HepG2 (cell line): ENCODE data around the gene ADD2. TPM values are rescaled to one million over a fixed set of nuclear protein-coding genes. Genes with fewer than 3 reads are reported as not detected.

Source experiments
- ATAC-seq: fragments of 200-7000 bp; cut with Tn5 transposase; 3 replicates; pipeline ENCODE4 v1.9.1; 2020; ENCODE audit warnings: mild to moderate bottlenecking, moderate library complexity
- BruUV-seq: library from RNA; stranded (reverse); fragments of 400-500 nt; replicated peaks from 2 replicates; lab custom pipeline; 2021; lab: Mats Ljungman, UMichigan
- CTCF ChIA-PET: fragments of 300-600 bp; formaldehyde crosslinking; extraction: SDS; loops from one replicate; lab custom pipeline; 2021; ENCODE audit warnings: low total read pairs, inconsistent platforms, low intra/inter-chr PET ratio; lab: Yijun Ruan, JAX
- POLR2A ChIA-PET: fragments of 350-600 bp; sonication (Branson Sonifier 250); formaldehyde crosslinking; loops from one replicate; lab custom pipeline; 2020; ENCODE audit warnings: antibody characterized with exemption, inconsistent platforms; lab: Yijun Ruan, JAX
- DNase-seq: peaks from one replicate; pipeline ENCODE4 v3.0.0-alpha.2; 2015; ENCODE audit warnings: low spot score
- FAIRE-seq: peaks from 3 replicates; lab custom pipeline; 2011; peaks lifted over from hg19 to GRCh38; lab: Jason Lieb, UNC
- H2AFZ ChIP-seq: one replicate; pipeline ENCODE4 v1.6.1; 2011; ENCODE audit warnings: low read length, inconsistent platforms
- H3K27ac ChIP-seq: fragments of 300-600 bp; 3 replicates; pipeline ENCODE4 v1.8.0; 2011; ENCODE audit warnings: mixed run types, mild to moderate bottlenecking, mixed read lengths, low read length, inconsistent platforms; ENCODE audit not compliant: insufficient read depth; ENCODE audit errors: extremely low read length
- H3K27me3 ChIP-seq, 2 experiments: fragments of 200-600 bp in 1 of 2; 2 replicates in 1 of 2; 3 replicates in 1 of 2; pipeline versions ENCODE4 v1.6.0 to v1.8.0; 2011; ENCODE audit warnings: low read length in 2 of 2, mild to moderate bottlenecking in 2 of 2, moderate library complexity in 2 of 2, inconsistent platforms in 1 of 2; ENCODE audit not compliant: insufficient read depth in 2 of 2, control insufficient read depth in 1 of 2
- H3K36me3 ChIP-seq, 2 experiments: fragments of 200-600 bp in 1 of 2; replicated peaks in 1 of 2; 2 replicates in 1 of 2; 3 replicates in 1 of 2; pipeline versions ENCODE4 v1.5.1 to v1.8.0; 2011; ENCODE audit warnings: low read length in 2 of 2, inconsistent platforms in 1 of 2; ENCODE audit not compliant: insufficient read depth in 2 of 2, control insufficient read depth in 1 of 2
- H3K4me1 ChIP-seq: 2 replicates; pipeline ENCODE4 v1.5.1; 2012; ENCODE audit warnings: low read length, inconsistent platforms; ENCODE audit not compliant: insufficient read depth
- H3K4me2 ChIP-seq: 2 replicates; pipeline ENCODE4 v1.6.0; 2011; ENCODE audit warnings: low read depth, low read length, inconsistent platforms
- H3K4me3 ChIP-seq, 3 experiments: fragments of 200-600 bp in 1 of 3; sonication (generic), shearing (Covaris generic) in 1 of 3; replicated peaks in 1 of 3; 2 replicates each; pipeline ENCODE4 v1.5.1; 2011 to 2016; ENCODE audit warnings: low read length in 3 of 3, inconsistent platforms in 2 of 3, low read depth in 2 of 3, mild to moderate bottlenecking in 2 of 3, control low read depth in 1 of 3, mixed read lengths in 1 of 3; ENCODE audit not compliant: insufficient read depth in 1 of 3
- H3K79me2 ChIP-seq: one replicate; pipeline ENCODE4 v1.6.1; 2011; ENCODE audit warnings: low read length, inconsistent platforms; ENCODE audit not compliant: insufficient read depth
- H3K9ac ChIP-seq: 2 replicates; pipeline ENCODE4 v1.6.0; 2011; ENCODE audit warnings: mild to moderate bottlenecking, low read depth, low read length, inconsistent platforms; ENCODE audit not compliant: insufficient read depth
- H3K9me3 ChIP-seq: 2 replicates; pipeline ENCODE4 v1.5.1; 2012; ENCODE audit warnings: mild to moderate bottlenecking, low read length
- H4K20me1 ChIP-seq: 2 replicates; pipeline ENCODE4 v1.6.0; 2011; ENCODE audit warnings: inconsistent platforms, mild to moderate bottlenecking, low read length, moderate library complexity; ENCODE audit not compliant: insufficient read depth
- ARHGAP35 ChIP-seq: sonication (generic); formaldehyde crosslinking; IDR thresholded peaks from 2 replicates; pipeline ENCODE4 v1.9.0; 2022; ENCODE audit warnings: mild to moderate bottlenecking, inconsistent platforms, moderate library complexity, missing genetic modification reagents, borderline replicate concordance
- CENPBD1 ChIP-seq: sonication (generic); formaldehyde crosslinking; IDR thresholded peaks from 2 replicates; pipeline ENCODE4 v1.8.0; 2022; ENCODE audit warnings: missing genetic modification reagents, low read depth, mild to moderate bottlenecking, borderline replicate concordance
- NCOR1 ChIP-seq: fragments of 200-600 bp; sonication (generic); IDR thresholded peaks from 2 replicates; pipeline ENCODE4 v1.7.0; 2017; ENCODE audit warnings: antibody characterized with exemption, low read length, borderline replicate concordance
- TBX3 ChIP-seq: fragments of 450-650 bp; IDR thresholded peaks from 2 replicates; pipeline ENCODE4 v1.6.1; 2017; ENCODE audit warnings: antibody characterized with exemption, mild to moderate bottlenecking, inconsistent platforms, borderline replicate concordance
- ZC3H4 ChIP-seq: sonication (generic); formaldehyde crosslinking; IDR thresholded peaks from 2 replicates; pipeline ENCODE4 v1.4.0; 2020; ENCODE audit warnings: missing genetic modification reagents, borderline replicate concordance
- ZNF281 ChIP-seq: sonication (generic); formaldehyde crosslinking; IDR thresholded peaks from 2 replicates; pipeline ENCODE4 v1.4.0; 2020; ENCODE audit warnings: missing genetic modification reagents, borderline replicate concordance
- ZNF282 ChIP-seq: fragments of 450-650 bp; IDR thresholded peaks from 2 replicates; pipeline ENCODE4 v1.6.1; 2018; ENCODE audit not compliant: partially characterized antibody
- ZNF30 ChIP-seq: sonication (generic); formaldehyde crosslinking; IDR thresholded peaks from 2 replicates; pipeline ENCODE4 v1.5.0; 2020; ENCODE audit warnings: mild to moderate bottlenecking, missing genetic modification reagents
- ZNF451 ChIP-seq: sonication (generic); formaldehyde crosslinking; IDR thresholded peaks from 2 replicates; pipeline ENCODE4 v1.5.0; 2020; ENCODE audit warnings: mild to moderate bottlenecking, missing genetic modification reagents
- ZSCAN21 ChIP-seq: sonication (generic); formaldehyde crosslinking; IDR thresholded peaks from 2 replicates; pipeline ENCODE4 v1.8.0; 2022; ENCODE audit warnings: mild to moderate bottlenecking, missing genetic modification reagents, moderate library complexity, borderline replicate concordance
- WGBS: methylation state at CpG from one replicate; pipeline ENCODE4 v1.1.6; 2017; ENCODE audit warnings: low lambda C conversion rate; 5-methylcytosine and 5-hydroxymethylcytosine counted together
- in situ Hi-C: cut with HindIII; loops from 2 replicates; pipeline ENCODE4 v1.10.0; 2017; ENCODE audit warnings: low pct_unique_long_range_greater_than_20kb; ENCODE audit not compliant: extremely low pct_ligation_motif_present
- intact Hi-C: fragments of 100-400 bp; cut with micrococcal nuclease; formaldehyde crosslinking; loops from one replicate; pipeline ENCODE4 v1.10.0; 2022; ENCODE audit not compliant: unreplicated experiment
- polyA plus RNA-seq, 8 experiments: library from polyadenylated mRNA; depleted of rRNA in 3 of 8; stranded (reverse) in 7 of 8; unstranded in 1 of 8; fragments of >200 nt; fragmentation: Illumina TruSeq in 4 of 8; extraction: Trizol in 4 of 8; gene quantifications; 2 replicates each; pipeline versions ENCODE4 v1.2.1 to v1.2.3, GENCODE V29; 2011 to 2016; ENCODE audit warnings: low read depth in 4 of 8, missing spikeins in 1 of 8, mixed read lengths in 1 of 8; ENCODE audit not compliant: insufficient read depth in 1 of 8
- total RNA-seq, 5 experiments: library from RNA; depleted of rRNA; stranded (reverse); fragments of >200 nt; fragmentation: Illumina TruSeq; extraction: Trizol; gene quantifications; 2 replicates each; pipeline ENCODE4 v1.2.3, GENCODE V29; 2016; ENCODE audit warnings: low read depth in 1 of 5
- TF ChIP-seq, protein P1 (sequence below): sonication (generic); formaldehyde crosslinking; IDR thresholded peaks from 2 replicates; pipeline ENCODE4 v1.5.1; 2020; ENCODE audit warnings: missing genetic modification reagents, mild to moderate bottlenecking, borderline replicate concordance
- TF ChIP-seq, protein P2 (sequence below): sonication (generic); formaldehyde crosslinking; IDR thresholded peaks from 2 replicates; pipeline ENCODE4 v1.4.0; 2020; ENCODE audit warnings: missing genetic modification reagents, borderline replicate concordance

ADD2 gene
- total and polyA plus RNA-seq, 2 of the 13 experiments (the other 11 are each of a cell fraction or from before 2014, with no cell fraction given) = 0.05 to 0.13 TPM

- TF ChIP-seq, protein P1, sequence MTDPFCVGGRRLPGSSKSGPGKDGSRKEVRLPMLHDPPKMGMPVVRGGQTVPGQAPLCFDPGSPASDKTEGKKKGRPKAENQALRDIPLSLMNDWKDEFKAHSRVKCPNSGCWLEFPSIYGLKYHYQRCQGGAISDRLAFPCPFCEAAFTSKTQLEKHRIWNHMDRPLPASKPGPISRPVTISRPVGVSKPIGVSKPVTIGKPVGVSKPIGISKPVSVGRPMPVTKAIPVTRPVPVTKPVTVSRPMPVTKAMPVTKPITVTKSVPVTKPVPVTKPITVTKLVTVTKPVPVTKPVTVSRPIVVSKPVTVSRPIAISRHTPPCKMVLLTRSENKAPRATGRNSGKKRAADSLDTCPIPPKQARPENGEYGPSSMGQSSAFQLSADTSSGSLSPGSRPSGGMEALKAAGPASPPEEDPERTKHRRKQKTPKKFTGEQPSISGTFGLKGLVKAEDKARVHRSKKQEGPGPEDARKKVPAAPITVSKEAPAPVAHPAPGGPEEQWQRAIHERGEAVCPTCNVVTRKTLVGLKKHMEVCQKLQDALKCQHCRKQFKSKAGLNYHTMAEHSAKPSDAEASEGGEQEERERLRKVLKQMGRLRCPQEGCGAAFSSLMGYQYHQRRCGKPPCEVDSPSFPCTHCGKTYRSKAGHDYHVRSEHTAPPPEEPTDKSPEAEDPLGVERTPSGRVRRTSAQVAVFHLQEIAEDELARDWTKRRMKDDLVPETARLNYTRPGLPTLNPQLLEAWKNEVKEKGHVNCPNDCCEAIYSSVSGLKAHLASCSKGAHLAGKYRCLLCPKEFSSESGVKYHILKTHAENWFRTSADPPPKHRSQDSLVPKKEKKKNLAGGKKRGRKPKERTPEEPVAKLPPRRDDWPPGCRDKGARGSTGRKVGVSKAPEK (CRISPR knock-in tag) = no peak
Observed at GRCh38 chr2:70795164-70795995, 27.4 kb upstream of the ADD2 start (continued).

GRCh38 chr2:70793450-70793849, 25.4 kb upstream of the ADD2 start:
- H3K27ac ChIP-seq = no peak overlapping the region
- peaks cover 45% of the 10 kb centered on the region for H3K4me1 ChIP-seq
- in situ Hi-C loops = loop anchor here (5.0 kb wide), 2 partner anchors 69 to 154 kb away; no protein-coding TSS in a partner anchor
- H2AFZ ChIP-seq = no peak overlapping the region
- H3K79me2 ChIP-seq = no peaks in the 10 kb centered on the region
- no peak overlapping the region for H3K9ac ChIP-seq
- no peaks in the 10 kb centered on the region for H4K20me1 ChIP-seq
- no peak for FAIRE-seq
- ChIA-PET CTCF (no interaction called here), POLR2A (no interaction called here)
- 26% methylated on average over 2 of the region's 2 CpGs for WGBS
- intact Hi-C loops = no loop called here
- H3K36me3 ChIP-seq = no peaks in the 10 kb centered on the region
- H3K9me3 ChIP-seq = no peaks in the 10 kb centered on the region
- DNase-seq = no peak
- BruUV-seq = no TSS peak
- no peak overlapping the region for H3K4me2 ChIP-seq
- H3K27me3 ChIP-seq = peaks cover 0 to 1% of the 10 kb centered on the region in 2 experiments; a peak in 1 of 5 replicates
- ATAC-seq = no peak
- no peak overlapping the region for H3K4me3 ChIP-seq
- TF ChIP-seq CENPBD1 (CRISPR knock-in tag) = no peak
- no peak for TF ChIP-seq ZNF282
- TF ChIP-seq TBX3 = no peak
- TF ChIP-seq ZC3H4 (CRISPR knock-in tag) = no peak
- TF ChIP-seq ZNF30 (CRISPR knock-in tag) = no peak
- no peak for TF ChIP-seq NCOR1
- no peak for TF ChIP-seq ARHGAP35
- no peak for TF ChIP-seq ZSCAN21 (CRISPR knock-in tag)
- TF ChIP-seq ZNF281 (CRISPR knock-in tag) = no peak
- TF ChIP-seq, protein P2, sequence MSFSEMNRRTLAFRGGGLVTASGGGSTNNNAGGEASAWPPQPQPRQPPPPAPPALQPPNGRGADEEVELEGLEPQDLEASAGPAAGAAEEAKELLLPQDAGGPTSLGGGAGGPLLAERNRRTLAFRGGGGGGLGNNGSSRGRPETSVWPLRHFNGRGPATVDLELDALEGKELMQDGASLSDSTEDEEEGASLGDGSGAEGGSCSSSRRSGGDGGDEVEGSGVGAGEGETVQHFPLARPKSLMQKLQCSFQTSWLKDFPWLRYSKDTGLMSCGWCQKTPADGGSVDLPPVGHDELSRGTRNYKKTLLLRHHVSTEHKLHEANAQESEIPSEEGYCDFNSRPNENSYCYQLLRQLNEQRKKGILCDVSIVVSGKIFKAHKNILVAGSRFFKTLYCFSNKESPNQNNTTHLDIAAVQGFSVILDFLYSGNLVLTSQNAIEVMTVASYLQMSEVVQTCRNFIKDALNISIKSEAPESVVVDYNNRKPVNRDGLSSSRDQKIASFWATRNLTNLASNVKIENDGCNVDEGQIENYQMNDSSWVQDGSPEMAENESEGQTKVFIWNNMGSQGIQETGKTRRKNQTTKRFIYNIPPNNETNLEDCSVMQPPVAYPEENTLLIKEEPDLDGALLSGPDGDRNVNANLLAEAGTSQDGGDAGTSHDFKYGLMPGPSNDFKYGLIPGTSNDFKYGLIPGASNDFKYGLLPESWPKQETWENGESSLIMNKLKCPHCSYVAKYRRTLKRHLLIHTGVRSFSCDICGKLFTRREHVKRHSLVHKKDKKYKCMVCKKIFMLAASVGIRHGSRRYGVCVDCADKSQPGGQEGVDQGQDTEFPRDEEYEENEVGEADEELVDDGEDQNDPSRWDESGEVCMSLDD (CRISPR knock-in tag) = no peak
- TF ChIP-seq ZNF451 (CRISPR knock-in tag) = no peak
